BE2C (cell line): ENCODE results near the gene RFX1.
A peak's percentile ranks its signal among the peaks of the same experiment; 100 is the strongest.
"Not testable (repeated sequence)": the region's sequence is repeated elsewhere in the genome, so short reads cannot be mapped to it uniquely, and the experiment has no call there.

Experiments
- DNase-seq: peaks from one replicate; pipeline ENCODE4 v3.0.0-alpha.2; 2020
- H3K27me3 ChIP-seq: fragments of 250-450 bp; sonication (Bioruptor Pico); 2 replicates; pipeline ENCODE4 v1.5.1; 2020; ENCODE audit warnings: mild to moderate bottlenecking
- H3K36me3 ChIP-seq: fragments of 250-450 bp; sonication (Bioruptor Pico); 2 replicates; pipeline ENCODE4 v1.5.1; 2020; ENCODE audit warnings: mild to moderate bottlenecking
- H3K4me1 ChIP-seq: fragments of 250-450 bp; sonication (Bioruptor Pico); 2 replicates; pipeline ENCODE4 v1.5.1; 2020
- H3K4me3 ChIP-seq: 2 replicates; pipeline ENCODE4 v1.5.1; 2011; ENCODE audit warnings: low read depth, low read length
- H3K9me3 ChIP-seq: fragments of 250-450 bp; sonication (Bioruptor Pico); 2 replicates; pipeline ENCODE4 v1.5.1; 2020
- CTCF ChIP-seq: IDR thresholded peaks from 2 replicates; pipeline ENCODE4 v1.5.1; 2012; ENCODE audit warnings: mild to moderate bottlenecking, low read depth, low read length

Gene RFX1

GRCh38 chr19:14052470-14052869 is 46.4 kb upstream of the RFX1 start:
- H3K9me3 ChIP-seq = no peaks in the 10 kb centered on the region
- no peaks in the 10 kb centered on the region for H3K36me3 ChIP-seq
- H3K4me3 ChIP-seq = no peak overlapping the region
- no peak for TF ChIP-seq CTCF
- no peaks in the 10 kb centered on the region for H3K4me1 ChIP-seq
- no peaks in the 10 kb centered on the region for H3K27me3 ChIP-seq
- no peak for DNase-seq

GRCh38 chr19:14051980-14052379 is 45.9 kb upstream of the RFX1 start:
- Histone ChIP-seq H3K4me3 (no peak overlapping the region), H3K36me3 (no peaks in the 10 kb centered on the region), H3K4me1 (no peaks in the 10 kb centered on the region), H3K9me3 (no peaks in the 10 kb centered on the region), H3K27me3 (no peaks in the 10 kb centered on the region)
- no peak for TF ChIP-seq CTCF
- no peak for DNase-seq

DNA sequence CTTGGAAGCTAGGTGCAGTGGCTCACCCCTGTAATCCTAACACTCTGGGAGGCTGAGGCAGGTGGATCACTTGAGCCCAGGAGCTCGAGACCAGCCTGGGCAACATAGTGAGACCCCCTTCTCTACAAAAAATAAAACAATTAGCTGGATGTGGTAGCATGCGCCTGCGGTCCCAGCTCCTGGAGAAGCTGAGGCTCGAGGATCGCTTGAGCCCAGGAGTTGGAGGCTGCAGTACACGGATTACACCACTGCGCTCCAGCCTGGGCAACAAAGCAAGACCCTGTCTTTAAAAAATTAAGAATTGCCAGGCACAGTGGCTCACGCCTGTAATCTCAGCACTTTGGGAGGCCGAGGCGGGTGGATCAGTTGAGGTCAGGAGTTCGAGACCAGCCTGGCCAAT is 44.8 kb upstream of the RFX1 start:
- not testable (repeated sequence) for H3K27me3 ChIP-seq, H3K4me1 ChIP-seq, H3K36me3 ChIP-seq, H3K9me3 ChIP-seq, H3K4me3 ChIP-seq, DNase-seq

- no peak for DNase-seq
- no peaks in the 10 kb centered on the region for H3K36me3 ChIP-seq
- H3K27me3 ChIP-seq = no peaks in the 10 kb centered on the region
- no peak for TF ChIP-seq CTCF
- H3K4me3 ChIP-seq = no peak overlapping the region
- no peaks in the 10 kb centered on the region for H3K4me1 ChIP-seq
- no peaks in the 10 kb centered on the region for H3K9me3 ChIP-seq
These were observed 44.4 kb upstream of the RFX1 start for GRCh38 chr19:14050512-14050911.

DNA sequence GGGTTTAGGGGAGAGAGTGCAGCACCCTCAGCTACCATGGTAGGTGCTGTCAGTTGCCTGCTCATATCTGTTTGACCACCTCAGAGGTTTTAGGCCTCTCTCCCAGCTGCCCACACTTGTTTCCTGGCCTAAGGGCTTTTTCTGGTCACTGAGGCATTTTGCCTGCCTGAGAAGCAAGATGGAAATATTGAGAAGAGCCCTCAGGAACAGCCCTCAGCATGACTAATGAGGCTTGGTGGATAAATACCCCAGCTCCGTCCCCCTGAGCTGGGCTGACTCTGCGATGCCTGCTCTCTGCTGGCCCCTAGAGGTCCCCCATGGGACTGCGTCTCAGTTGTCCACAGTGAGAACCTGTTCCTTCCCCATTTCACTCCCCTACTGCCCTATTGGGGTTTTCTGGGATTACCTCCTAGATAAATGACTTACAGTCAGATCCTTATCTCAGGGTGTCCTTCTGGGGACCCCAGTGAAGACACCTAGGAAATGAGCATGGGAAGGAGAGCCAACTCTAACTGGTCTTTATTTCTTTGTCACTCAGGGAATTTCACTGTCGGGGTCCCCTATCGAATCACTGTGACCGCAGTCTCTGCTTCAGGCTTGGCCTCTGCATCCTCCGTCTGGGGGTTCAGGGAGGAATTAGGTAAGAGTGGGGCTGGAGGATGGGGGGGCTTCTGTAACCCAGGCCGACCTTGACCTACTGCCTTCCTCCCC is 42.5 kb upstream of the RFX1 start:
- Histone ChIP-seq H3K4me3 (no peak overlapping the region), H3K9me3 (no peaks in the 10 kb centered on the region), H3K27me3 (no peaks in the 10 kb centered on the region), H3K36me3 (no peaks in the 10 kb centered on the region), H3K4me1 (no peaks in the 10 kb centered on the region)
- peak; percentile 98 for TF ChIP-seq CTCF
- peak; percentile 74 for DNase-seq

GRCh38 chr19:14047866-14048265 is 41.7 kb upstream of the RFX1 start:
- not testable (repeated sequence) for H3K4me1 ChIP-seq, H3K9me3 ChIP-seq, H3K36me3 ChIP-seq, H3K4me3 ChIP-seq, H3K27me3 ChIP-seq, DNase-seq

- H3K36me3 ChIP-seq = not testable (repeated sequence)
- DNase-seq = peak; percentile 69
These were observed 36.8 kb upstream of the RFX1 start for GRCh38 chr19:14042659-14043608.

More at GRCh38 chr19:14042659-14043608, 36.8 kb upstream of the RFX1 start:
- H3K27me3 ChIP-seq, H3K9me3 ChIP-seq, H3K4me3 ChIP-seq, H3K4me1 ChIP-seq: not testable (repeated sequence)
- TF ChIP-seq CTCF = peak; percentile 72
